B cell (primary cell): ENCODE results near the gene NUDT6. TPM values are rescaled to one million over a fixed set of nuclear protein-coding genes. Genes with fewer than 3 reads are reported as not detected.

ENCODE experiments used
- ATAC-seq: fragments of 200-7000 bp; cut with Tn5 transposase; one replicate; pipeline ENCODE4 v1.10.0; 2021; ENCODE audit warnings: low read depth, mild to moderate bottlenecking, moderate number of reproducible peaks, moderate library complexity
- CTCF ChIA-PET: fragments of 350-600 bp; sonication (Branson Sonifier 250); formaldehyde crosslinking; loops from one replicate; lab custom pipeline; 2021; ENCODE audit warnings: antibody characterized with exemption, inconsistent platforms; lab: Charles Lee
- POLR2A ChIA-PET: fragments of 350-600 bp; sonication (Branson Sonifier 250); formaldehyde crosslinking; loops from one replicate; lab custom pipeline; 2021; ENCODE audit warnings: antibody characterized with exemption; lab: Charles Lee
- DNase-seq: peaks from one replicate; pipeline ENCODE4 v3.0.0; 2013
- H2AFZ ChIP-seq: 2 replicates; pipeline ENCODE4 v1.6.1; 2012; ENCODE audit warnings: mild to moderate bottlenecking, low read depth, low read length; ENCODE audit not compliant: insufficient read depth, poor library complexity, severe bottlenecking
- H3K27ac ChIP-seq, 2 donors: 1 replicate in 1 of 2; 2 replicates in 1 of 2; pipeline ENCODE4 v1.5.1; 2012 to 2013; ENCODE audit warnings: low read length in 2 of 2, mild to moderate bottlenecking in 2 of 2, moderate library complexity in 1 of 2
- H3K27me3 ChIP-seq, 4 experiments: fragments of 200-600 bp in 1 of 4; sonication (generic) in 1 of 4; replicated peaks in 1 of 4; 1 replicate in 2 of 4; 2 replicates in 2 of 4; pipeline versions ENCODE4 v1.6.1 to v1.7.0; 2013 to 2016; ENCODE audit warnings: low read length in 3 of 4, mild to moderate bottlenecking in 2 of 4, mixed read lengths in 1 of 4, moderate library complexity in 1 of 4; ENCODE audit not compliant: insufficient read depth in 4 of 4, control insufficient read depth in 3 of 4; ENCODE audit errors: control extremely low read depth in 1 of 4
- H3K36me3 ChIP-seq, 2 experiments: replicated peaks in 1 of 2; 1 replicate in 1 of 2; 2 replicates in 1 of 2; pipeline versions ENCODE4 v1.6.1 to v1.7.1; 2013; ENCODE audit warnings: low read length in 1 of 2; ENCODE audit not compliant: insufficient read depth in 2 of 2, control insufficient read depth in 1 of 2; ENCODE audit errors: control extremely low read depth in 1 of 2, extremely low read depth in 1 of 2
- H3K4me1 ChIP-seq, 2 donors: fragments of 200-600 bp in 1 of 2; sonication (generic) in 1 of 2; 1 replicate in 1 of 2; 2 replicates in 1 of 2; pipeline versions ENCODE4 v1.5.1 to v1.6.1; 2013 to 2017; ENCODE audit warnings: low read length in 2 of 2; ENCODE audit not compliant: control insufficient read depth in 2 of 2, insufficient read depth in 2 of 2
- H3K4me2 ChIP-seq: replicated peaks from 2 replicates; pipeline ENCODE3; 2012; ENCODE audit warnings: mild to moderate bottlenecking, low read depth, low read length; ENCODE audit not compliant: poor library complexity, severe bottlenecking
- H3K4me3 ChIP-seq, 5 experiments: fragments of 200-600 bp in 1 of 5; sonication (generic) in 1 of 5; 1 replicate in 3 of 5; 2 replicates in 2 of 5; pipeline versions ENCODE4 v1.5.1 to v1.7.0; 2011 to 2016; ENCODE audit warnings: low read length in 4 of 5, mild to moderate bottlenecking in 4 of 5, low read depth in 2 of 5, control low read depth in 1 of 5, moderate library complexity in 1 of 5; ENCODE audit not compliant: insufficient read depth in 1 of 5; ENCODE audit errors: control extremely low read depth in 1 of 5, extremely low read depth in 1 of 5
- H3K79me2 ChIP-seq: fragments of 200-600 bp; sonication (generic); one replicate; pipeline ENCODE4 v1.6.0; 2016; ENCODE audit warnings: low read length; ENCODE audit not compliant: control insufficient read depth, insufficient read depth
- H3K9ac ChIP-seq: fragments of 200-600 bp; sonication (generic); 2 replicates; pipeline ENCODE4 v1.6.1; 2017; ENCODE audit warnings: mild to moderate bottlenecking, low read length, moderate library complexity
- H3K9me3 ChIP-seq, 3 donors: one replicate each; pipeline versions ENCODE4 v1.6.1 to v1.7.1; 2013; ENCODE audit warnings: low read length in 2 of 3; ENCODE audit not compliant: control insufficient read depth in 2 of 3, insufficient read depth in 1 of 3; ENCODE audit errors: control extremely low read depth in 1 of 3
- H4K20me1 ChIP-seq: 2 replicates; pipeline ENCODE4 v1.6.0; 2012; ENCODE audit warnings: mild to moderate bottlenecking, low read length; ENCODE audit not compliant: insufficient read depth, control insufficient read depth, poor library complexity, severe bottlenecking
- H3K27ac Mint-ChIP-seq: one replicate; pipeline ENCODE4 v1.8.0; 2021; ENCODE audit warnings: mixed read lengths
- H3K27me3 Mint-ChIP-seq: one replicate; pipeline ENCODE4 v1.8.0; 2021; ENCODE audit warnings: mixed read lengths
- H3K4me1 Mint-ChIP-seq: one replicate; pipeline ENCODE4 v1.8.0; 2021; ENCODE audit warnings: mixed read lengths
- H3K4me3 Mint-ChIP-seq: one replicate; pipeline ENCODE4 v1.8.0; 2021; ENCODE audit warnings: mixed read lengths
- H3K9me3 Mint-ChIP-seq: one replicate; pipeline ENCODE4 v1.8.0; 2022; ENCODE audit warnings: mixed read lengths; ENCODE audit not compliant: insufficient read depth
- CTCF ChIP-seq: fragments of 200-600 bp; IDR thresholded peaks from one replicate; pipeline ENCODE4 v1.8.0; 2022; ENCODE audit warnings: antibody characterized with exemption, mild to moderate bottlenecking
- EZH2 ChIP-seq: IDR thresholded peaks from 2 replicates; pipeline ENCODE4 v1.6.1; 2012; ENCODE audit warnings: borderline replicate concordance, low read depth, mild to moderate bottlenecking, moderate library complexity, low read length; ENCODE audit not compliant: insufficient read depth, poor library complexity, severe bottlenecking
- WGBS: methylation state at CpG from one replicate; pipeline ENCODE4 v1.1.5; 2013; ENCODE audit warnings: missing lambda C conversion rate; ENCODE audit not compliant: insufficient coverage; 5-methylcytosine and 5-hydroxymethylcytosine counted together
- intact Hi-C: fragments of 100-400 bp; cut with micrococcal nuclease; formaldehyde crosslinking; loops from one replicate; pipeline ENCODE4 v1.10.0; 2022
- polyA plus RNA-seq: library from polyadenylated mRNA; depleted of rRNA; stranded (reverse); fragments of >200 nt; gene quantifications from 2 replicates; pipeline ENCODE4 v1.2.3, GENCODE V29; 2012
- total RNA-seq, 2 donors: library from RNA; stranded (reverse); fragments of 120-200 nt in 1 of 2; gene quantifications; 1 replicate in 1 of 2; 2 replicates in 1 of 2; pipeline versions ENCODE4 v1.2.3 to v1.2.4, GENCODE V29; 2013 to 2022

The NUDT6 gene
- total and polyA plus RNA-seq, 2 donors (not counting 1 experiment from before 2014, with no cell fraction given) = 2.4 to 3.4 TPM

GRCh38 chr4:122847931-122848330 is 74.5 kb downstream of the NUDT6 start:
- Histone ChIP-seq H3K27ac (no peak overlapping the region), H3K79me2 (no peaks in the 10 kb centered on the region), H3K4me3 (no peak overlapping the region), H4K20me1 (no peaks in the 10 kb centered on the region), H3K27me3 (peaks cover 0 to 4% (median 1%) of the 10 kb centered on the region in 4 experiments), H3K4me2 (no peak overlapping the region), H3K9me3 (no peaks in the 10 kb centered on the region), H2AFZ (no peak overlapping the region), H3K9ac (no peak overlapping the region), H3K4me1 (no peaks in the 10 kb centered on the region), H3K36me3 (no peaks in the 10 kb centered on the region)
- POLR2A ChIA-PET = no interaction called here
- DNase-seq = no peak
- Mint-ChIP-seq H3K27me3 (peaks cover 20% of the 10 kb centered on the region), H3K9me3 (no peaks in the 10 kb centered on the region), H3K27ac (no peak overlapping the region), H3K4me3 (no peak overlapping the region), H3K4me1 (no peaks in the 10 kb centered on the region)
- WGBS = 82% methylated on average over 1 of the region's 1 CpG
- CTCF ChIA-PET = no interaction called here
- no peak for TF ChIP-seq CTCF
- TF ChIP-seq EZH2 = no peak
- no peak for ATAC-seq
- intact Hi-C loops = no loop called here

- no peak overlapping the region for H3K4me3 Mint-ChIP-seq
- no peaks in the 10 kb centered on the region for H3K36me3 ChIP-seq
- WGBS = no CpG with 5 or more reads among the region's 3 CpGs
- H3K9me3 ChIP-seq = no peaks in the 10 kb centered on the region
- H3K4me3 ChIP-seq = no peak overlapping the region
- H3K27ac ChIP-seq = no peak overlapping the region
- H3K27me3 Mint-ChIP-seq = peaks cover 11% of the 10 kb centered on the region
- DNase-seq = no peak
- no peak for ATAC-seq
- intact Hi-C loops = no loop called here
- no peak for TF ChIP-seq CTCF
- no peak for TF ChIP-seq EZH2
- no peak overlapping the region for H3K4me2 ChIP-seq
- H3K9ac ChIP-seq = no peak overlapping the region
- H4K20me1 ChIP-seq = no peaks in the 10 kb centered on the region
- H3K27ac Mint-ChIP-seq = no peak overlapping the region
- no peaks in the 10 kb centered on the region for H3K9me3 Mint-ChIP-seq
- POLR2A ChIA-PET = no interaction called here
- no peaks in the 10 kb centered on the region for H3K4me1 ChIP-seq
- no peaks in the 10 kb centered on the region for H3K4me1 Mint-ChIP-seq
- CTCF ChIA-PET = no interaction called here
- no peak overlapping the region for H2AFZ ChIP-seq
- H3K27me3 ChIP-seq = peaks cover 0 to 5% (median under 1%) of the 10 kb centered on the region in 4 experiments
- no peaks in the 10 kb centered on the region for H3K79me2 ChIP-seq
Observed at GRCh38 chr4:122845760-122846159, 76.6 kb downstream of the NUDT6 start.
